Measurements from ENCODE around the gene SCO2. TPM values are rescaled to one million over a fixed set of nuclear protein-coding genes. Genes with fewer than 3 reads are reported as not detected.
A peak's percentile ranks its signal among the peaks of the same experiment; 100 is the strongest.

Gene SCO2
- total and polyA plus RNA-seq, 2 of the 13 experiments (the other 11 are each of a cell fraction or from before 2014, with no cell fraction given): 0.32 to 3.7 TPM

- TF ChIP-seq PRDM15 (CRISPR knock-in tag; IDR thresholded peaks at IDR 0.05) (no peak), ZNF253 (CRISPR knock-in tag; IDR thresholded peaks at IDR 0.05; ENCODE audit: borderline replicate concordance) (no peak), ZNF326 (CRISPR knock-in tag; IDR thresholded peaks at IDR 0.05; ENCODE audit: borderline replicate concordance) (no peak), TMF1 (CRISPR knock-in tag; IDR thresholded peaks at IDR 0.05; ENCODE audit: low read depth) (no peak), SAP130 (CRISPR knock-in tag; IDR thresholded peaks at IDR 0.05; ENCODE audit: low read depth) (peak; percentile 78), ZXDC (CRISPR knock-in tag; IDR thresholded peaks at IDR 0.05) (no peak), ZNF264 (CRISPR knock-in tag; IDR thresholded peaks at IDR 0.05) (no peak), ZNF569 (CRISPR knock-in tag; IDR thresholded peaks at IDR 0.05; ENCODE audit: borderline replicate concordance) (no peak), DMTF1 (CRISPR knock-in tag; IDR thresholded peaks at IDR 0.05) (no peak), ATF2 (CRISPR knock-in tag; IDR thresholded peaks at IDR 0.05) (peak; percentile 52; the same call in 1 of the 2 replicates), SKIL (CRISPR knock-in tag; IDR thresholded peaks at IDR 0.05; ENCODE audit: borderline replicate concordance) (no peak), ZNF382 (CRISPR knock-in tag; IDR thresholded peaks at IDR 0.05; ENCODE audit: borderline replicate concordance) (no peak)
Measured at GRCh38 chr22:50526834-50527801, 1.7 kb upstream of the SCO2 start (continued).

Data from HepG2 (cell line).